ENCODE data around the gene ACTA2.

Gene ACTA2

DNA sequence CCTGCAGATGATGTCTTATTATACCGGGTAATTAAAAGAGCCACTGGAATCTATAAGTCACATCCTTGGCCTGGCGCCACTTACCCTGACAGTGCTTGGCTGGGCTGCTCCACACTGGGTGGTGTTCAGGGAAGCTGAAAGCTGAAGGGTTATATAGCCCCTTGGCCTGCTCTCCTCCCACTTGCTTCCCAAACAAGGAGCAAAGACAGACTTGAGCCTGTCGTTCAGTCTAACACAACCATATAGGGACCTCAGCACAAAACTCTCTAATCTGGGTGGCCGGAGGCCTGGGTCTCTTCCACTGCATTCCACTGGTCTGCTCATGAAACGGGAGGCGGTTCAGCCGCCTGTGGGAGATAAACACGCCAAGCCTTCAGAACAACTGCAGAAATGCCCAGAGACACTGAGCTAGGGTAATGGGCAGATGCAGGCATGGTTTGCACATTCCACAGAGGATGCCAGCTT is at the start of gene ACTA2:
ACTA2 (minus strand) TSS at position 127 of the 465 bp plus-strand sequence. CDS start 3,843 bp downstream, outside the sequence.
- no peak for DNase-seq

DNA sequence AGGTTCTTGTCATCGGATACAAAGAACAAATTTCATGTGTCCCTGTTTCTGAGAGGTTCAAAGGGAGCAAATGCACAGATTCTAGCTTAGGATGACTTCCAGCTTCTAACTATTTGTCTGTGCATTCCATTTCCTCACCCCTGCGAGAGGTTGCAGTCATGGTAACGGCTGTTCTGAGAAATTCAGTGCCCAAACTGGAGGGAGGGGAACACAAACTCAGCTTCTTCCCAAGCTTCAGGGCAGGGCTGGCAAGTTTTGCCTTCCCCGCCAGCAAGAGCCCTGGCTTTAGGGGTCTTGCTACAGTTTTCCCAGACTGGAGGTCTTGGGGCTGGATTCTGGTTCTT is 49.1 kb upstream of the ACTA2 start:
- DNase-seq = no peak

DNA sequence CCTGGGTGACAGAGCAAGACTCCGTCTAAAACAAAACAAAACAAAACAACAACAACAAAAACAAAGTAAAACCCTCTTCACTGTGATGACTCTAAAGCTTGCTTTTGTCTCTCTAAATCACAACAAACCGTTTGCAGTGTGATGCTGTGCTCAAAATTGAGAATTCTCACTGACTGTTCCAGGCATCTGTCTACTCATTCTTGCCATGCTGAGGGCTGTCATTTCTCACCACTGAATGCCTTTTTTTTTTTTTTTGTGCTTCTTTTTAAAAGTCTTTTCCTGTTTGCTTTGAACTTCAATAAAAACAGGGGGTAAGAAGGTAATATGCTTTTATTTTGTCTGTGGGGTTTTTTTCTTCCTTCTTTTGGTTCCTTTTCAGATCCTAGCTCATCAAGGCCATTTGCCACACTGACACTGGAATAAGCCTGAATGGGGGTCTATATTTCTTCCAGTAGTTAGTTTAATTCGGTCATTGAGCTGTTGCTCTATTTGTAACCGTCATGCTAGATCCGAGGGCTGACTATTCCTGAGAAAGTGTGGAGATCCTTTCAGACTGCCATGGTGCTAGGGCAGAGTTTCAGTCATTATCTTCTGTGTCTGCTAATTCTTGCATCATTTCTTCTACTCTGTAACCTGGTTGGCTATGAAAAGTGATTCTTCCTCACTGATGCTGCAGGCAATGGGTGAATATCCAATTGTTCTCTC is 48.6 kb upstream of the ACTA2 start:
- no peak for DNase-seq

DNA sequence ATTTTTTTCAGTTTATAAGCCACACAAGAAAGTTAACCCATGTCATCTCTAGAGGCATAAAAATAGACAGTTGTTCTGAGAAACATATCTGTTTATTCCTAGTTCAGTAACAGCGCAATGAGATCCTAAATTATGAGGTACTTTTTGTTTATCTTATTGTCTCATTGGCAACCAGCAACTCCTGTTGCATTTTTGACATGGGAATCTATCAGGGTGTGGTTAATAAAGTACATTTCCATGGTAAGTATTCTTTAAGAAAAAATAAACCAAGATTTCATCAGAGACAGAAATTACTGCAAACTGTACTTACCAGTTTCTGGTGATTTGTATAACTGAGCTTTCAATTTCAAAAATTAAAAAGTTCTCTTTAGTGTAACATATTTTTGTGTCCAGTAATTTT is 47.1 kb upstream of the ACTA2 start:
- no peak for DNase-seq

DNA sequence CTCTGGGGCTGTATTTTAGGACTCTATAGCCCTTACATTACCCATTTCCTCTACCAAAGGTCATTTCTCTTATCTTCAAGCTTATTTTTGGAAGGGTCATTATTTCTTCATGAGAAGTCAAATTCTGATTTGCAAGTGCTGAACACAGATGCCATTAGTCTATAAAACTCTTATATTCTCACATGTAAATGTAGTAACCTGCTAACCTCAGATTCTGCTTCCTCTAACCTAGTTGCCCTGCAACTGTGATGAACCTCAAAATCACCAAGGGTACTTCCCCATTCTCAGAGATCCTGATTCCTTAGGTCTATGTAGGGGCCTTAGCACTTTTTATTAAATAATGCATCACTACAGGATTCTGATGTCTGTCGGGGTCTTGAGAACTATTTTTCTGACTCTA is 44.4 kb upstream of the ACTA2 start:
- DNase-seq = no peak

DNA sequence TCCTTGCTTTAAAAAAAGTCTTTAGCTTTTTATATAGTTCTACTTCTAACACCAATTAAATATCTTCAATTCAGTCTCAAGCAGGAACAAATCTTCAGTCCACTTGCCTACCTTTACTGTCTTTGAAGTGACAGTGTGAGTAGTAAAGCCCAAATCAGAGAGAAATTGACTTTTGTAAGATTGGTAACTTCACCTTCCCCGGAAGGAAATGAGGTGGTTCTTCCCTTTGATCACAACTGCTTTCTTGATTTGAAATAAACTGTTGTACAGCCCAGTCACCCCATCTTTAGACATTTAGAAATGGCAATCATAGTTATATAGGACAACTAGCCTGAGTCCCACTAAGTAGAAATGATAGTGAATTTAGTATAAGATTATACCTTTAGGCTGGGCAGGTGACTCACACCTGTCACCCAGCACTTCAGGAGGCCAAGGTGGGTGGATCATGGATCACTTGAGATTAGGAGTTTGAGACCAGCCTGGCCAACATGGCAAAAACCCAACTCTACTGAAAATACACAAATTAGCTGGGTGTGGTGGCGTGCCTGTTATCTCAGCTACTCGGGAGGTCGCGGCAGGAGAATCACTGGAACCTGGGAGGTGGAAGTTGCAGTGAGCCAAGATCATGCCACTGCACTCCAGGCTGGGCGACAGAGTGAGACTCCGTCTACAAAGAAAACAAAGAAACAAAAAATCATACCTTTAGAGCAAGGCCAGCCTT is 42.7 kb upstream of the ACTA2 start:
- no peak for DNase-seq

DNA sequence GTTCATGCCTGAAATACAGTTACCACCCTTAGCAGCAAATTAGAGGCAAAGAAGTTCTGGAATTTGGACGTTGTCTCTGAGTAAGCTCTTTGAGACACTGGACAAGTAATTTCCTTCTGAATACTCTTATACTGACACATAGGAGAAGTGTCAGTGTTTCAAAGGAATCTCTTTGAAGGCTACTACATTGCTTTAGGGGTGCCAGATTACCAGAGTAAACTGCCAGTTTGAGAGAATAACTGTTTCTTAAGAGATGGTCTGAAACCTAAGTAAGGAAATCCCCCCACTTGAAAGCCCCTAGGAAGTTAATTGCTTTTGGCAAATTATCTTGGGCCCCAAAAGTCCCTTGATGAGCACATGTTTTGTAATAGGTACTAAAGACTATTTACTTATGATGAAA is 41.4 kb upstream of the ACTA2 start:
- DNase-seq = no peak

DNA sequence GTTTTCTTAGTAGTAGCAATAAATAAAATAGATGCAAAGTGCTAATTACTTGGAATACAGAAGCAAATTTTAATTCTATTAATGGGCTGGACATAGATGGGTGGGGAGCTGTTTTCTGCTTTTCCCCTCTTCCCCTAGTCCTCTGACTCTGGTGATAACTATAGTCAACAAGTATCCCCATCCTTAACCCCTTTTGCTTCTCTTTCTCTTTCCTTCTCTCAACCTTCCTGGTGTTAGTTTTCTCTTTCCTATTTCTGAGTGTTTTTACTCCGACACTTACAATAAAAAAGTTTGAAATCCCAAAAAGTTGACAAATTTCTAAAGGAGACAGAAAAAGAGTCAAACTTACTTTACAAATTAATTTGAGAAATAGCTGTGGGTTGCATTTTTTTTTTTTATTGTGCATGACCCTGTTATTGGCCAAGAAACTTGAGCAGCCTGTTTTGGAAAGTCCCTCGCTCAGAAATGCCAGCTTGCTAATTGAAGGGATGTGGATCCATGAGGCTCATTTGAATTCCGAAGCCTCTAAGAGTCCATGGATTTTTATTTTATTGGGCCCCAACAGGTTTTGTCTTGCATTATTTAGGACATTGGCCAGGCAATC is 40.5 kb upstream of the ACTA2 start:
- no peak for DNase-seq

DNA sequence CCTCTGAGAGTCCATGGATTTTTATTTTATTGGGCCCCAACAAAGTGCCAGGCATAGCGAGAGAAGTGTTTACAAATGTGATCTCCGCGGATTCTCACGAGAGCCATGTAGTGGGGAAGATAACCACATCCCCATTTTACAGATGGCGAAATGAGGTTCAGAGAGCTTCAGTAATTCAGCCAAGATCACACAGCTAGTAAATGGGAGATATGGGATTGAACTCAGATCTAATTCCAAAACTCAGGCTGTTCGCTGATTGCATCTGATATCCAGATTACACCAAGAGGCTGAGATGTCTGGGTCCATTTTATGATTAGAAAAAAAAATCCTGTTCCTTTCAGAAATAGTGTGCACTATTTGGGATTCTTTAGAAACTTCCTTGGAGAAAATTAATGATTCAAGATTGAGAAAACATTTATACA is 39.3 kb upstream of the ACTA2 start:
- no peak for DNase-seq

DNA sequence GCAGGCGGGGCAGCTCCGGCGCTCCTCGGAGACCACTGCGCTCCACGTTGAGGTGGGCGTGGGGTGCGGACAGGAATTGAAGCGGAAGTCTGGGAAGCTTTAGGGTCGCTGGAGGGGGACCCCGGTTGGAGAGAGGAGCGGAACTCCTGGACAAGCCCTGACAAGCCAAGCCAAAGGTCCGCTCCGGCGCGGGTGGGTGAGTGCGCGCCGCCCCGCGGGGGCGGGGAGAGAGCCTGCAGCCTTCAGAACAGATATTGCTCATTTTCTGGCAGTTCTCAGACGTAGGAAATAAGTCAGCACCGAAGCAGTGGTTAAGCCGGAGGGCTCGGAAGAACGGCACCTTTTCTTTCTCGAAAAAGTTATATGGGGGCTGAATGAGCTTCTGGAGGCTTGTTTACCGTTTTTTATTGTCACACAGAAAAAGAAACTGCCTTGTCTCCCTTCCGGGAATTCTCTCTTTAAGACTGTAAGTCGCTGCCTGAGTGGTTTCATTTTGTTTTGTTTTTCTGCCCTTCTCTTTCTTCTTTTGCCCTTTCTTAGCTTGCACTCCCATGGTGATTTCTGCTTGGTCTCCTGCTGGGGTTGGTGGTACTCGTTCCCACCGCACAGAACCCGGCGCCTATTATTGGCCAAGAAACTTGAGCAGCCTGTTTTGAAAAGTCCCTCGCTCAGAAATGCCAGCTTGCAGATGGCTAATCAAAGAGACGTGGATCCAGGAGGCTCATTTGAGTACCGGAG is 38.8 kb upstream of the ACTA2 start:
- DNase-seq = peak; percentile 47

DNA sequence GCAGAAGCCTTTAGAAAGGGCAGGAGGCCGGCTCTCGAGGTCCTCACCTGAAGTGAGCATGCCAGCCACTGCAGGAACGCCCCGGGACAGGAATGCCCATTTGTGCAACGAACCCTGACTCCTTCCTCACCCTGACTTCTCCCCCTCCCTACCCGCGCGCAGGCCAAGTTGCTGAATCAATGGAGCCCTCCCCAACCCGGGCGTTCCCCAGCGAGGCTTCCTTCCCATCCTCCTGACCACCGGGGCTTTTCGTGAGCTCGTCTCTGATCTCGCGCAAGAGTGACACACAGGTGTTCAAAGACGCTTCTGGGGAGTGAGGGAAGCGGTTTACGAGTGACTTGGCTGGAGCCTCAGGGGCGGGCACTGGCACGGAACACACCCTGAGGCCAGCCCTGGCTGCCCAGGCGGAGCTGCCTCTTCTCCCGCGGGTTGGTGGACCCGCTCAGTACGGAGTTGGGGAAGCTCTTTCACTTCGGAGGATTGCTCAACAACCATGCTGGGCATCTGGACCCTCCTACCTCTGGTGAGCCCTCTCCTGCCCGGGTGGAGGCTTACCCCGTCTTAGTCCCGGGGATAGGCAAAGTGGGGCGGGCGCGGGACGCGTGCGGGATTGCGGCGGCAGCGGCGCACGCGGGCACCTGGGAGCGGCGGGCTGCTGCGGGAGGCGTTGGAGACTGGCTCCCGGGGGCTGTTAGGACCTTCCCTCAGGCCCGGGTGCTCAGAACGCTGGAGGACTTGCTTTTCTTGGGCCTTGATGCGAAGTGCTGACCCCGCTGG is 38.0 kb upstream of the ACTA2 start, which contains the start of gene FAS:
FAS (plus strand) TSS at position 415 of the 777 bp plus-strand sequence; CDS start at position 494, 79 bp downstream.
- peak; percentile 79 for DNase-seq

DNA sequence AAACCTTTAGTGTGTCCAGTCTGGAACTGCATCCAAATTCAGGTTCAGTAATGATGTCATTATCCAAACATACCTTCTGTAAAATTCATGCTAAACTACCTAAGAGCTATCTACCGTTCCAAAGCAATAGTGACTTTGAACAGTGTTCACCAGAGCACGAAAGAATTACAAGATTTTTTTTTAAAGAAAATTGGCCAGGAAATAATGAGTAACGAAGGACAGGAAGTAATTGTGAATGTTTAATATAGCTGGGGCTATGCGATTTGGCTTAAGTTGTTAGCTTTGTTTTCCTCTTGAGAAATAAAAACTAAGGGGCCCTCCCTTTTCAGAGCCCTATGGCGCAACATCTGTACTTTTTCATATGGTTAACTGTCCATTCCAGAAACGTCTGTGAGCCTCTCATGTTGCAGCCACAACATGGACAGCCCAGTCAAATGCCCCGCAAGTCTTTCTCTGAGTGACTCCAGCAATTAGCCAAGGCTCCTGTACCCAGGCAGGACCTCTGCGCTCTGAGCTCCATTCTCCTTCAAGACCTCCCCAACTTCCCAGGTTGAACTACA is 37.3 kb upstream of the ACTA2 start:
- no peak for DNase-seq

DNA sequence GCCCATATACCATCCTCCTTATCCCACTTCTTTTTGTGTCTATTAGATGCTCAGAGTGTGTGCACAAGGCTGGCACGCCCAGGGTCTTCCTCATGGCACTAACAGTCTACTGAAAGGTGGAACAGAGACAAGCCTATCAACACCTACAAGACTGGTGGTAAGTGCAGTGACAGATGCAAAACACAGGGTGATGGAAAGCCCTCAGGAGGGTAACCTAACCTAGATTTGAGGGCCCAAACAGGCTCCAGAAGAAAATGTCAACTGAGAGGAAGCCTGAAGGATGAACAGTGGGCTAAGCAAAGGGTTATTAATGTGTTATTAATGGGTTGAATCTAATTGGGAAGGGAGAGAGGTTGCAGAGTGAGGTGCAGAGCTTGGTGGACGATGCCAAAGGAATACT is 36.9 kb upstream of the ACTA2 start:
- DNase-seq = no peak

DNA sequence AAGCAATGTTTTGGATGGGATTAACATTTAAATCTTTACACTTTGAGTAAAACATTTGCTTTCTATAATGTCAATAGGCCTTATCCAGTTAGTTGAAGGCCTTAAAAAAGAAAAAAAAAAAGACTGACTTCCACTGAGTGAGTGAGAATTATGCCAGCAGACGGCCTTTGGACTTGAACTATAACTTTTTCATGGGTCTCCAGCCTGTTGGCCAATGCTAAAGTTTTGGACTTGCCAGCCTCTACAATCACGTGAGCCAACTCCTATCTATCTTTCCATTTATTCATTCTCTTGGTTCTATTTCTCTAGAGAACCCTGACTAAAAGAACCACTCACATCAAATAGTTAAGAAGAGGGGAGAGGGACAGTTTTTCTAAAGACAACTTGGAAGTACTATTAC is 35.3 kb upstream of the ACTA2 start:
- no peak for DNase-seq

DNA sequence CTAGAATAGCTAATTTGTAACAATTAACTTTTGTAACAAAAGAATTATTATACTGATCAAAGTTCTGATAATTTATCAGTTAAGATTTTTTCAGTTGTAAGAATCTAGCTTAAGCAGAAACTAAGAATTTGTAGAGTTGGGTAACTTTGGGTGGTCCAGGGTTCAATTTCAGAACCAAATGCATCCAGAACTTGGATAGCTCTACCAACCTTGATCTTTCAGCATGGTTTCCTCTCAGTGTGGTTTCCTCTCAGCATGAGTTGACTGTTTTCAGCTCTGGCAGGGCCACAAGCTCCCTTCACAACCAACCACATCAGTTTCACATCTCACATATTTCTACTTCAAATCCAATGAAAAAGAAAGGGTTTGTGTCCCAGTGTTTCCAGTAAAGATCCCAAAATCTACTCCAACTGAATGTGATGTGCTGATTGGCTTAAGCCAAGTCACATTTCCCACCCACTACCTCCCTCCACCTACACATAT is 34.7 kb upstream of the ACTA2 start:
- DNase-seq = no peak

DNA sequence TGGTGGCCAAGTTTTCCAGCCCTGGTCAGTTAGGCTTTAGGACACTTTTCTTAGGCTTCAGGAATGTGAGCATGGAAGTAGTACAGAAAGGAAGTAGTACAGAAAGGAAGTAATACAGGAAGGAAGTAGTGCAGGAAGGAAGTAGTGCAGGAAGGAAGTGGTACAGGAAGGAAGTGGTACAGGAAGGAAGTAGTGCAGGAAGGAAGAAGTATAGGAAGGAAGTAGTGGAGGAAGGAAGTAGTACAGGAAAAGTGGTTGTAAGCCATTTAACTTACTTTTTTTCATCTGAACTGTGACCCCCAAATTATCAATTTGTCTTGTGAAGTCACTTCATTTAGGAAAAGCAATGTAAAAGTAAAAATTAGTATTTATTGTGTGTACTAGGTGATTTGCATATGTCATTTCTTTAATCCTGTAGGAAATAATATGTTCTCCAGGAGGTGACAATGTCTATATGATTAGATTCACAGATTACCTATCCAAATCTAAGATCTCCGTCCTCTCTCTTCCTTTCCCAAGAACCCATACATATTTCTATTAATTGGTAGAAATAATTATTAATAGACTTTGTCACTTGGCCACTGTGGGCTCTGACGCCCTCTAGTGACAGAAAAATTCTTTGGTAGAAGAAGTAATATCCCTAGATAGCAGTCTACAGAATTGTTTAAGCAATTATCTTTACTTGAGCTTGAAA is 34.1 kb upstream of the ACTA2 start:
- DNase-seq = no peak

DNA sequence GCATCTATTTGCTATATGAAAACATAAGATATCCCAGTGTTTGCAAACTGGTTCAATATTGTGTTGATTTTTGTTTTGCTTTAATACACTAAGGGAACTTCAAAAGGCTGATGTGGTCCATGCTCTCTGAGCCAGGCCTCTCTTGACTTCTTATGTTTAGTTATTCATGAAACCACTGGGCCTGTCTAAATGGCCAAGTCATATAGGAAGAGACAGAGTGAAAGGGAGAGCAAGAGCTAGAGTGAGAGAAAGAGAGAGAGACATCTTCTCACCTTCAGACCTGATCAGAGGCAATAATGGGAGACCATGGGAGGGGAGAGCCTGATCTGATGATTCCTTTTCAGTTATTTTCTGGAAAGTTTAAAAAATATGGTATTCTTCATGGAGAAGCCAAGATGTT is 32.0 kb upstream of the ACTA2 start:
- no peak for DNase-seq

DNA sequence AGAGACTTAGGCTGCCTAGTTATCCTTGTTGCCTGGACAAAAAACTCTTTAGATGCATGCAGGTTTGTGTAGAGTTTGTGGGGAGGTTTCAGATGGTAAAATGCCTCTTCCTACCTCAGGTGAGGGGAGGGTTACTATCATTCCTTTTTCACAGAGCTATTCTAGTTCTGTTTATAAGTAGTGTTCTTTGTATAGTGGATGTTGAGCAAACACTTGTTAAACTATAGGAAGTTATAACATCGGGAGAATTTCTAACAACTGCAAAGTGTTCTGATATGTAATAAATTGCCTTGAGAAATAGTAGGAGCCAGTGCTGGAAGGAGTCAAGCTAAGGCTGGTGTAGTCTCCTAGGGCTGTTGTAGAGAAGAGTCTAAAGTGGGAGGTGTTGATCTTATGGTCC is 31.4 kb upstream of the ACTA2 start:
- no peak for DNase-seq

DNA sequence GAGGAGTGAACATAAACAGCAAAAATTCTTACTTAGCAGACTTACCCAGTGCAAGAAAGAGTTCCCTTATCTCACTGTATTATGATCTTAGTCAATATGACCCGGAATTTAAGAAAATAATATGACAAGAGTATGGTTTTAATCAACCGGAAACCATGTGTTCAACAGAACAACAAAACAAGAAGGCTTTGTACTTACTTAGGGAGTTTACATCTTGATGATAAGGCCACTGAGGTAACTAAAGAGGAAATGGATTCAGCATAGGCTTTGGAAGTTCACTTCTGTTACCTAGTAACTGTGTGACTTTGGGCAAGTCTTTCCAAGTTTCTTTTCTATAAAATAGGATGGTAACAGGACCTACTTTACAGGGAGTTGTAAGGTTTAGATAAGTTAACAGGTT is 30.6 kb upstream of the ACTA2 start:
- DNase-seq = no peak

DNA sequence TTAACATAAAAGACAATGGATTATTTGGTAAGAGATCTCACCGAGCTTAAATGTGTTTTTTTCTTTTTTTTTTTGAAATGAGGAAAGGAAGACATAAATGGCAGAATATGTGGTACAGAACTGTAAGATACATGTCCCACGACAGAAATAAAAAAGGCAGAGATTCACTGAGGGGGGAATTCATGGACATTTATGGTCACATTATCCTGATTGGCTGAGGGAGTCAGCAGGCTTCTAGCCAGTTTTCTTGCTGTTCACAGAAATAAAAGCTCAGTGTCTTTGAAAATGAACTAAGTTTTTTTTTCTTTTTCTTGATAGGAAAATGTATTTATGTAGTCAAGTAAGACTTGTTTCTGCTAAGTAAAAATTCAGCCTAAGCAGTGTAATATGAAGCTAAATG is 29.8 kb upstream of the ACTA2 start:
- no peak for DNase-seq

DNA sequence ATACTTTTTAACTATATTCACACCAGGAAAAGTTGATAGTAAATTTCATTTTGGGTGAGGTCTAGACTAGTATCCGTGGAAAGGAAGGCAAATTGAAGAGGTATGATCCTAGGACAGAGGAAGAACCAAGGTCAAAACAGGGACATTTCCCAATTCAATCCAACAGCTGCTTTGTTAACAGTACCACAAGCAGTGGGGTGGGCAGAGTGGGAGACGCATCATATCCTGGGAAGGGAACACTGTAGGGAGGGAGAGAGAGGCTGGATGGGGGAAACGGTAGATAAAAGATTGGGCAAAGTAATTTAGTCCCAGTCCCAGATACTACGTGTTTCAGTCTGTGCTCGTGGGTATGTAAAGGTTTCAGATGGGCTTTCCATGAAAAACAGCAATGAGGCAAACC is 28.9 kb upstream of the ACTA2 start:
- DNase-seq = no peak

Measured in CD4-positive, alpha-beta T cell treated with Interferon gamma for 1 hour (primary cell).